ENCODE results near the gene SLC25A13.

Gene SLC25A13

GRCh38 chr7:96144260-96144526, 177.7 kb downstream of the SLC25A13 start:
- DNase-seq, result no peak

DNA sequence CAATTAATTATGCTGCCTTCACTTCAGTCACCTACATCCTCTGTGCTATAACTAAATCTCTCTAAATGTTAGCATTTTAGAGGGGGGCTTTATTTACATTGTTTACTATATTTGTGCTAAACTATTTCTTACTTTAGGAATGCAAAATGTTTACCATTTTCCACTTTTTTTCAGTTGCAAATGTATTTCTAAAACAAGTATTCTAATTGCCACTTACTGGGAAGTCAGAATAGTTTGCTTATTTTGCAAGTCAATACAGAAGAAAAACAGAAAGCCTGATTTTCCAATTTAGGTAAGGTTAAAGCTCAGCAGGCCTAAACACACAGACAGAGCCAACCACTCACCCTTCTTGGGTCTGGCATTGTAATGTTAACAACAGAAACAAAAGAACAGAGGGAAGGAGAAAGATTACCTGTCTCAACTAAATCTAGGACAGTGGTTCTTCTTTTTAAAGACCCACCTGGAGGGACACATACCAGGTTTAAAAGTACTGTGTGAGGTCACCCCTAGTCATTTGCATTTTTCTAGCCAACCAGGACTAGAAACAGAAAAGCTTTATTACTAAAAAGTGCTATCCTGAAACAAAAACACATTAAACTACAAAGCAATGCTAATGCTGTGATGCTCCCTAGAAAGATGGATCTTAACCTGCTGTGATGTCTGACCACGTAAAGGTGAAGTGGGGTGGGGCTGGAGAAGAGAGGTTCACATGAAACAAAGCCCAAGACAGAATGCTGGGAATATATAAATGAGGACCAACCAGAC, 178.2 kb downstream of the SLC25A13 start:
- DNase-seq, result no peak

DNA sequence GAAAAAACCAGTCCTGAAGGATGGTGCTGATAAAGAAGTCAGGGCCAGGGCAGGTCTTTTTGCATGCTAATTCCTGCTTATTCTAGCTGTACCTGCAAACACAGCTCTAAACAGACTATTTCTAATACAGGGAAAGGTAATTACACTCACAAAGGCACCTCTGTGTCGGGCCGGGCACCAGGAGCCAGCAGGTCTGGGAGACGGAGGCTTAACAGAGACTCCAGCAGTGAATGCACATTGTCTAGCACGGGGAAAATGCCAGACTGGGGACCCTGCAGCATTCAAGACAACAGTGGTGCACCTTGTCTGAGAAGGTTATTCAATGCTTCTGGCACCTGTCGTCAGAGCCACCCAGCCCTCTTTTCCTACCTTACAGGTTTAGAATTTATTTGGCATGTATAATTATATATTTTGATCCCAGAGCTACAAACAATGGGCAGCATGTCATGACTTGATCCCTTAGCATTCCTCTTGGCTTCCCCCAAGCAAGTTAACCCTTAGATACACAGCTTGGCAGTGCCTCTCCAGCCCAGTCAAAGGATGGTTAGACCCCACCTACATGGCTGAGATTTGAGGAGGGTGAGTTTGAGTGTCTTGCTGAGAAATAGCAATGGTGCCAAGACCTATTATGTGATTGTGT, 185.2 kb downstream of the SLC25A13 start:
- no peak for DNase-seq

GRCh38 chr7:96135241-96135640, 186.7 kb downstream of the SLC25A13 start:
- no peak for DNase-seq

DNA sequence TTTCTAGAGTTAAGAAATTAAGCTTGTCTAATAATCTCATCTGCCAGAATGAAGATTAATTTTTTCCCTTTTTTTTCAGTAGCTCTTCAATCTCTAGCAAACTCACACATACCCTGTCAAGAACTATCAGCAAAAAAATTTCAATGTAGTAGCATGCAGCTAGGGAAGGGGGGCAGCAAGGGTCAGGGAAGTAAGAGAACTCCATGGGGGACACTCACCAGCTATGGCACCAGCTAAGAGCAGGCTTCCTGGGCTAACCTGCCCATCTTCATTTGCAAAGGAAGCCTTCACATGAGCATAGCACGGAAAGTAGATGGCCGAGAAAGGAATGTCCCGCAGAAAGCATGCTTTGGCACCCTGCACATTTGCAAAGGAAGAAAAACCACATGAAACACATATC, 190.4 kb downstream of the SLC25A13 start:
- DNase-seq, result no peak

DNA sequence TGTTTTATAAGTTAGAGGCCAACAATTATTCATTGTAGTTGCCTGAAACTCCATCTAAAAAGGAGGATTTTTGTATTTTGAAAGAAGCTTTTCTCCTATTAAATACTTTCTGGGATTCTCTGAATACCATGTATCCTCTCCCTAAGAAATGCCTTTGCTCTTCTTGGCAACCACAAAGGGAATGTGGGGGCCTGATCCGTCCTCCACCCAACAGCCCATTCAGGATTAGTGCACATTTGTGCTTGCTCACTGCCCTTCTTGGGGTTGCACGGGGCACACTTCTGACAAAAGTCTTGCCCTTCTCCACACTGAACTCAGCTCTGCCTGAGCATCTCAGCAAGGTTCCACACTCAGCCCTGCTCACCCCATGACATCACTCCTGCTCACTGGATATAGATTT, 194.2 kb downstream of the SLC25A13 start:
- no peak for DNase-seq

DNA sequence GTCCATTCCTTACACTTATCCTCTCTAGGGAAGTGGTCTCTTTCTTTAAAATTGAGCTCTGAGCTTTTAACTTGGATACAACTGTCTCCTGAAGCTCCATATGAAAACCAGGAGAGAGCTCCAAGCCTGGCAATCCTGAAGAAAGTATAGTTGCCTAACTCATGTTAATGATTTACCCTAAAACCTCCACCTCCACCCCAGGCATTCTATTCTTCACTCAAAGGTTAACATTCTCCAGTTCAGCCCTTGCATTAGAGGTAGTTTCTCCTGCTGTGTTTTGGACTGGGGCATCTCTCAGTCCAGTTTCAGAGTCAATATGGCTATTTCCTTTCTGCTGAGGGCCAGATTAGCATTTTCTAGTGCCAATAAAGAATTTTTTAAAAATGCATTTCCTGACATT, 195.5 kb downstream of the SLC25A13 start:
- no peak for DNase-seq

- DNase-seq, result no peak
Observed at GRCh38 chr7:96122746-96123145, 199.2 kb downstream of the SLC25A13 start.

DNA sequence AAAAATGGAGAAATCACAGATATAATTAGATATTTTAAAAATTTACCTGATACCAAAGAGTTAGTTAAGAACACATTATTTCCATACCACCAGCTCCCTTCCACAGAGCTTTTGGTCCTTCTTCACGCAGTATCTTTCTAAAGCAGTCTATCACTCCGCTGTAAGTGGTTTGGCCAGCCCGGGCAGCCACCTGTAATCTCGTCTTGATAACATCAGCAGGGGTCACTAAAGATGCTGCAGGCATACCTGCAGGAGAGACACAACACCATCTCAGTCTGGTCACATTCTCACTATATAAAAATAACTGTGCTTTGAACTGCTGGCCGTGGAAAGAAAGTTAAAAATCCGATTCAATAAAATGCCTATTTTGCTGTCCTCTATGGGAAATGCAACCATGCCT, 200.1 kb downstream of the SLC25A13 start:
- DNase-seq, result no peak

GRCh38 chr7:96120445-96121225, 201.3 kb downstream of the SLC25A13 start:
- no peak for DNase-seq

DNA sequence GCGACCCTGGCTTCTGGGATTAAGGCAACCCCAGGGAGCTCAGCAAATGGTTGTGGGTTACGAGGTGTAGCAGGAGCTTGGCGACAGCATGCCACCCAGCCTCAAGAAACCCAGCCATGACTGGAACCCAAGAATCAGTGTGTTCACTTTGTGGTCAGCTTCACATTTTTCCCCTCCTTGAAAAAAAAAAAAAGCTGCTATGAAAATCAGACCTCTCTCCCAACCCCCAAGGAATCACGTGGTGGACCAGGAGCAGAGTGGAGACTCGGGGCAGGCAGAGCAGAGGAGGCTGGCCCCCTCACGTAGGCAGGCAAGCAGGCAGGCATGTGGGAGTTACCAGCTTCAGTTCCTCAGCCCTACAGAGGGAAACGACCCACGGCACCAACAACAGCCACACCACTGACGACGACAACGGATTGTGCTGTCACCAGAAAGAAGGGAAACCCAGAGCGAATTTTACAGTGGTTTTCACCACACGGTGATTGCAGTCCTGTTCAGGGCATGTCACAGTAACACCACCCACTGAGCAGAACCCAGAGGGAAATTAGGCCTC, 203.4 kb downstream of the SLC25A13 start:
- no peak for DNase-seq

GRCh38 chr7:96116173-96116572, 205.7 kb downstream of the SLC25A13 start:
- DNase-seq, result no peak

DNA sequence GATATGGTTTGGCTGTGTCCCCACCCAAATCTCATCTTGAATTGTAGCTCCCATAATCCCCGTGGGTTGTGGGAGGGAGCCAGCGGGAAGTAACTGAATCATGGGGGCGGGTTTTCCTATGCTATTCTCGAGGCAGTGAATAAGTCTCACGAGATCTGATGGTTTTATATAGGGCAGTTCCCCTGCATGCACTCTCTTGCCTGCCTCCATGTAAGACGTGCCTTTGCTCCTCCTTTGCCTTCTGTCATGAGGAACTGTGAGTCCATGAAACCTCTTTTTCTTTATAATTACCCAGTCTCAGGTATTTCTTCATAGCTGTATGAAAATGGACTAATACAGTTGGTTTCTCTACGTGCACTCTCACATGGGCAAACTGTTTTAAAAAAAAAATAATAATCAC, 207.7 kb downstream of the SLC25A13 start:
- DNase-seq, result no peak

- no peak for DNase-seq
Observed at GRCh38 chr7:96111405-96111804, 210.5 kb downstream of the SLC25A13 start.

DNA sequence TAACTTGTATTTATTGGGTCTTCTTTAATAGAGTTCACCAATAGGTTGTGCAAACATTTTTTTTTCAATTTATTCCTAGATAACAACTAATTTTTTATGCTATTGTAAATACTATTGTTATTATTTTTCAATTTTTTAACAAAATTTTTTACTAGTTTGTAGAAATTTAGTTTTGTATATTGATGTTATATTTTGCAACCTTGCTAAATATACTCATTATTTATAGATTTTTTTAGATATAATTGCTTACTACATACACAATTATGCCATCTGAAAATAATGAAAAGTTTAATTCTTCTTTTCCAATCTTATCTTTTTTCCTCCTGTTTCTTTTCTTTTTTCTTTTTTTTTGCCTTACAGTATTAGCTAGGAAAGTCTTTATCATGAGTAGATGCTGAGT, 216.9 kb downstream of the SLC25A13 start:
- no peak for DNase-seq

DNA sequence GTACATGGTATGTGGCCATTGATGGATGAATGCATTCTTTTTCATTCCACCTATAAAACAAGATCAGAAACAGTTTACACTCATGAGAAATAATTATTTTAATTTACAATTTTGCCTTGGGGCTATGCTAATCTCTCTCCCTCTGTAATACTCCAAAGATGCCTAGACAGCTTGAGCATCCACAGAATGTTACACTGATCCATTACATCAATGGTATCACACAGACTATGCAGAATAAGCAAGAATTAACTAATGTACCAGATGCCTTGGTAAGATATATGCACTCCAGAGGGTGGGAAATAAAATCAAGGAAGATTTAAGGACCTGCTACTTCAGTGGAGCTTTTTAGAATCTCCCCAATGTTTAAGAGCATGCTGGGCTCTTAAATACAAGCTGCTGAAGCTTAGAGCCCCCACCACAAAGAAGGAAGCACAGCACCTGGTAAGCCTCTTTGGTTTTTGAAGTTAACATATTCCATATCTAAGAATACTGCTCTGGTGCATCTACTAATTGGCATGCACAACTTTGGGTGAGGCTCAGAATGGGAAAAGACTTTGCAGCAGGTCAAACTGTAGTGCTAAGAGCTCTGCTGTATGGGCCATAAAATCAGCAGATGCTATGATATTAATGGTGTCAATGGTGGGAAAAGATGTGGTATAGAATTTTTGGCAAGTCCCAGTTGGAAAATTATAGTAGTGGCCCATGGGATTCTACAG, 219.6 kb downstream of the SLC25A13 start:
- no peak for DNase-seq

- DNase-seq, result no peak
Observed at GRCh38 chr7:96100737-96101136, 221.2 kb downstream of the SLC25A13 start.

GRCh38 chr7:96097835-96098234, 224.1 kb downstream of the SLC25A13 start:
- DNase-seq, result no peak

- no peak for DNase-seq
Observed at GRCh38 chr7:96093435-96093834, 228.5 kb downstream of the SLC25A13 start.

DNA sequence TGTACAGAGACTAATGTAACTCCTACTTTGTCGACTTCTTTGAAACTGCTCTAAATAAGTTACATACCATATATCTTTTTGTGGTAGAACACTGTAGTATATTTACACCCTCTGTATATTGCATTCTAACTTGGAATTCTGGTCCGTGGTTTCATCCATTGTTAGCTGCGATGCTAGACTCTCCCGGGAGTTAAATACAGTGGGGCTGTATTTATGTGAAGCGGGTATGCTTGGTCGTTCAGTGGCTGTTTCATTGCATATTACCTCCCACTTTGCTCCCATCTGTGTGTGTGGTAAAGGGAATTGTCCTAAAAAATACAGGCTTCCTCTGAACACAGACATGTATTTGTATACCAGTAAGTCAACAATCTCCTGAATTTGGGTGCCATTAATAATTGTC, 231.1 kb downstream of the SLC25A13 start:
- no peak for DNase-seq

DNA sequence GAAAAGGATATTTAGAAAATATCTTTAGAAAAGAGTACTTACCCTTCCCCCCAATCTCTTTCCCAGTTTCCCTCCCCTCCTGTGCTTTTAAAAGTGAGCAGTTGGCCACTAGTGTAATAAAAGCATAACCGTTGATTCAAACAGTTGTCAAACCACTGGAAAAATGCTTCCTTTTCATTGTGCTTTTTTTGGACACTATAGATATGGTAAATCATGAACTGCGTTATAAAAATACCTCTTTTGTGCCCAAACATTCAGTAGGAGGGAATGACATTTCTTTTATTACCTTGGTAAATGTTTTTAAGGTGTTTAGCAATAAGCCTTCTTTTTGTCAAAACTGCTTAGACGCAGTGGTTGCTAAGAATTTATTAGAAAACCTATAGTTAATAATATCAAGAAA, 232.4 kb downstream of the SLC25A13 start:
- DNase-seq, result no peak

GRCh38 chr7:96088579-96088978, 233.3 kb downstream of the SLC25A13 start:
- no peak for DNase-seq

GRCh38 chr7:96085953-96086352, 235.9 kb downstream of the SLC25A13 start:
- DNase-seq, result no peak
